NCI-H69 (cell line): ENCODE data around the gene CENPV.
A peak's percentile ranks its signal among the peaks of the same experiment; 100 is the strongest.
"Not testable (repeated sequence)": the region's sequence is repeated elsewhere in the genome, so short reads cannot be mapped to it uniquely, and the experiment has no call there.

Experiments
- DNase-seq: peaks from one replicate; lab custom pipeline; 2025; lab: John Stamatoyannopoulos, UW

The CENPV gene

GRCh38 chr17:16353317-16354174, at the start of gene CENPV:
Gene CENPV (minus strand): TSS chr17:16353469. CDS start chr17:16353436, 33 bp downstream.
- DNase-seq = peak; percentile 82

DNA sequence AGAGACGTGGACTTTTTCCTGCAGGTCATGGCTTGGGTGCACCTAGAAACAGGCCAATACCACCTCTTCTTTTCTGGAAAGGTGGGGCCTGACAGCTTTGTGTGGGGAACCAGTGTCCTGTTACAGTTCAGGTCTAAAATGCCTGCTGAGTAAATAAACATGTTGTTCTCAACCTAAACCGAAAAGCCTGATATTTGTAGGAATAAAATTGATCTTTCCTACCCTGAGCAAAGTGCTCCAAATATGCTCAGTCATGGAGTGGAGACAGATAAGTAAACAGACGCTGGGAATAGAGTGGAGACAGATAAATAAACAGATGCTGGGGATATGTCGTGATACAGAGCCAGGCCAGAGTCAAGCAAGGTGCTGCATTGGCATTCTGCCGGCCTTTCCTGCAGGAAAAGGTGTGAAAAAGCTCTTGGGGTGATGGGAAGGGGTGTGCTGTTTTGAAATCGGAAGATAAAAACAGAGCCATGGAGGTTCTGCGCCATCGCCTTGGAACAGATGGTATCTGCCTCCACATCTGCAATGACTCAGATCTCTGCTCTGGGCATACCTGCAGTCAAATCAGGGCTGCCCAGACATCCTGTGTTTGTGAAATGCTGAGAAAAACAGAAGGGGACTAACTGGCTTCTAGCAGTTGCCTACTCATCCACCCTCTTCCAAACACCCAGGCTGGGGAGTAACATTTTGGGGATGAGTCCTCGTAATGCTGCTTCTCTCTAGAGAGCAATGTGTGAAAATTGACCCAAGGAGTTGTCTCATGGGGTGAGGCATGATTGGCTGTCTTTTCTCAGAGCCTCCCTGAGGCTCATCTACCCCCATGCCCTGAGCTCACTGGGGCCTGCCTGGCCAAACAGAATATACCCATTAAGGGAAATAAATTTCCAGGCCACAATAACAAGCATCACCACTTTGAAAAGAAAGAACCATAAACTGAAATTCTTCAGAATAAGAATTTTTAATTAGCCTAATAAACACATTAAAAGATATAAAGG, 45.3 kb upstream of the CENPV start:
- peak; percentile 40 for DNase-seq

- not testable (repeated sequence) for DNase-seq
These were observed 43.4 kb upstream of the CENPV start for GRCh38 chr17:16396693-16397092.

- not testable (repeated sequence) for DNase-seq
These were observed 42.6 kb upstream of the CENPV start for GRCh38 chr17:16395887-16396286.

DNA sequence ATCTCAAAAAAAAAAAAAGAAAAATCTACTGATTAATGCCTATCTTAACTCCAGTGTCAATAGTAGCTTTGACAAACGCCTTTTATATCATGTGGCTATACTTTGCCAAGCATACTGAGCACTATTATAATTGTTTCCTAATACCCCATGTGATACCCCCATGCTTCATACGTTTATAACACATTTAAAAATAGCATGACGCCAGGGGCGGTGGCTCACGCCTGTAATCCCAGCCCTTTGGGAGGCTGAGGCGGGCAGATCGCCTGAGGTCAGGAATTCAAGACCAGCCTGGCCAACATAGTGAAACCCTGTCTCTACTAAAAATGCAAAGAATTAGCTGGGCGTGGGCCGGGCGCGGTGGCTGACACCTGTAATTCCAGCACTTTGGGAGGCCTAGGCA, 39.2 kb upstream of the CENPV start:
- not testable (repeated sequence) for DNase-seq

DNA sequence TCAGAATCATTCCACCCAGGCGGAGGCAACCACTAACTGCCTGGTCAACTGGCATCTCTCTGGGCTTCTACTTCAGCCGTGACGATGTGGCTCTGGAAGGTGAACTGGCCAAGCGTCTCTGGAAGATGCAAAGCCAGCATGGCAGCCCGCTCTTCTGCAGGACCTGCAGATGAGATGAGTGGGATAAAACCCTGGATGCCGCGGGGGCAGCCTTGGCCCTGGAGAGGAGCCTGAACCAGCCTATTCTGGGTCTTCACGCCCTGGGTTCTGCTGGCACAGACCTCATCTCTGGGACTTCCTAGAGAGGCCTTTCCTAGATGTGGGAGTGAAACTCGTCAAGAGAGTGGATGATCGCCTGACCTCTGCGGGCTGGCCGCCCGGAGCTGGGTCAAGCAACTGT, 38.2 kb upstream of the CENPV start:
- no peak for DNase-seq

DNA sequence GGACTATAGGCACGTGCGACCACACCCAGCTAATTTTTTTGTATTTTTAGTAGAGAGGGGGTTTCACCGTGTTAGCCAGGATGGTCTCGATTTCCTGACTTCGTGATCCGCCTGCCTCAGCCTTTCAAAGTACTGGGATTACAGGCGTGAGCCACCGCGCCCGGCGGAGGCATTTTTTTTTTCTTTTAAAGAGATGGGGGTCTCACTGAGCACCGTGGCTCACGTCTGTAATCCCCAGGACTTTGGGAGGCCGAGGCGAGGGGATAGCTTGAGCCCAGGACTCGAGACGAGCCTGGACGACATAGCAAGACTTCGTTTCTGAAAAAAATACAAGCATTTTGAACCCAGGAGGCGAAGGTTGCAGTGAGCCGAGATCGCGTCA, 32.8 kb upstream of the CENPV start:
- DNase-seq = not testable (repeated sequence)

GRCh38 chr17:16384557-16384956, 31.3 kb upstream of the CENPV start:
- DNase-seq = no peak

- no peak for DNase-seq
These were observed 30.6 kb upstream of the CENPV start for GRCh38 chr17:16383772-16384287.

GRCh38 chr17:16383216-16383615, 29.9 kb upstream of the CENPV start:
- no peak for DNase-seq

- DNase-seq = peak; percentile 35
These were observed 28.2 kb upstream of the CENPV start for GRCh38 chr17:16381496-16381820.

- DNase-seq = peak; percentile 96
These were observed 27.6 kb upstream of the CENPV start, which contains the start of gene UBB for GRCh38 chr17:16380640-16381495. Gene UBB (plus strand): TSS chr17:16381091. CDS start chr17:16381908, 817 bp downstream.

GRCh38 chr17:16379654-16380053, 26.4 kb upstream of the CENPV start:
- no peak for DNase-seq

DNA sequence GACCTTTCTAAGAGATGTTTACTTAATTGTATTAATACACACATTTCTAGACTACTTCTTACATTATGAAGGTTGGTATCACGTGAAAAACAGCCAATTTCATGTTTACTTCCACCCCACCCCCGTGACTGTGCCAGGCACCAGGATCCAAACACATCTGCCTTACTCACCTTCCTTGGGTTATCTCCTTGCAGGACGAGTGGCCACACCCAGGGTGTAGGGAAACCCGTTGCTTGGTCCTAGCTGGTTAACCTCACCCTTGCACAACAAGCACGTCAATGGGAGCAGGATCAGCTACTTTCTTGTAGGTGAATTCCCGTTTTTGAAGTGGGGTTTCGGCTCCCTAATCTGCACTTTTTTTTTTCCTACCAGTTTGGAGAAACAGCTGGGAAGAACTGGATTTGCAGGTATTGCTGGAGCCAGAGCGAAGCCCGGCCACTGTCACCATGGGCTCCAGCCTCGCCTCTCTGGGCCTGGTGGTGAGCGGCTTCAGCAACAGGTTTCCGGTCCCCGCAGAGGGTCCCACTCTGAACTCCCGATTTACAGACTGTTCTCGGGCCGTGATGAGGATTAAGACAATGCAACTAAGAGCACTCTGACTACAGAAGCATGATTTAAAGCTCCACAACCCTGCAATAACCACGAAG, 25.5 kb upstream of the CENPV start:
- DNase-seq = peak; percentile 1

GRCh38 chr17:16377941-16378341, 24.7 kb upstream of the CENPV start:
- no peak for DNase-seq

DNA sequence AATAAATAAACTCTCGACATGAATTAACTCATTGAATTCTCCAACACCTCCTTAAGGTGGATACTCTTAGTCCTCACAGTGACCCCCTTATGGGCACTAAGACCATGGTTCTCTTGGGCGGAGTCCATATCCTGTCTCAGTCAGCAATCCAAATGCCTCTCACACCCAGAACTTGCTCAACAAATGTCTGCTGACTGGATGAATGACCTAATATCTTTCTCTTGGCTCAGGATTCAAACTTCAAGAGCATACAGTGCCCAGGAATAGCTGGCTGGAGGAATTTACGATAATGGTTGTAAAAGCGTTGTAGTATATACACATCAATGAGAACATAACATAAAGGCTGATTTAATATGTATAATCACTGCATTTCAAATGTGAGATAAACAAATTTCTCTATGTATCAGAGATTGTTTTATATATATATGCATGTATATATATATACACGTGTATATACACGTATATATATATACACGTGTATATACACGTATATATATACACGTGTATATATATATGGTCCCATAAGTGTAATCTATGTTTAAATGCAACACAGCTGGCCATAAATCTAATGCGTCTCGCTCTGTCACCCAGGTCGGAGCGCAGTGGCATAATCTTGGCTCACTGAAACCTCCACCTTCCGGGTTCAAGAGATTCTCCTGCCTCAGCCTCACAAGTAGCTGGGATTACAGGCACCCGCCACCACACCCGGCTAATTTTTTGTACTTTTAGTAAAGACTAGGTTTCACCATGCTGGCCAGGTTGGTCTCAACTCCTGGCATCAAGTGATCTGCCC, 21.1 kb upstream of the CENPV start:
- DNase-seq = no peak

- peak; percentile 30 for DNase-seq
These were observed 18.5 kb upstream of the CENPV start for GRCh38 chr17:16371742-16372141.

DNA sequence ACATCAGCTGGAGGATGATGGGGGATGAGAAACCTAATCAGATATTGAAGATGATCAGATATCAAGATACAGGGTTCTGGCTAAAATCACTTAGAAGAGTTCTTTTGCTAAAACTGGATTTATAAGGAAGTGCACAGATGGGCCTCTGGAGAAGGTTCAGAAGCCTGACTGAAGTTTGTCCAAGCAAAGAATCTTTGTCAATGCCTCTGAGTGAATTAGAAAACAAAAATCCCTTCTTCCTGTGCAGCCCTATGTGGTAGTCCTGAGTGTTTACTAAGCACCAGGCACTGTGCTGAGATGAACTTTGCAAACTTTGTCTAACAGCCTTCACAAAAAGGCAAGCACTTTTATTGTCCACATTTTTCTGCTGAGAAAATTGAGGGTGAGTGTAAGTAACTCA, 11.4 kb upstream of the CENPV start:
- DNase-seq = no peak

- peak; percentile 71 for DNase-seq
These were observed 10.7 kb upstream of the CENPV start for GRCh38 chr17:16363749-16364536.
